HEK293 (cell line): ENCODE data around the gene OXCT2.

ENCODE experiments used
- AEBP2 ChIP-seq: fragments of 450-650 bp; formaldehyde crosslinking; IDR thresholded peaks from 2 replicates; pipeline ENCODE4 v1.5.1; 2016; ENCODE audit warnings: missing biosample characterization, missing genetic modification characterization, borderline replicate concordance
- BCL11B ChIP-seq: fragments of 450-650 bp; formaldehyde crosslinking; IDR thresholded peaks from 2 replicates; pipeline ENCODE4 v1.5.1; 2016; ENCODE audit warnings: low read depth, missing biosample characterization, missing genetic modification characterization
- GFI1B ChIP-seq: fragments of 450-650 bp; formaldehyde crosslinking; IDR thresholded peaks from 2 replicates; pipeline ENCODE4 v1.5.1; 2016; ENCODE audit warnings: missing biosample characterization, missing genetic modification characterization
- GLI4 ChIP-seq: fragments of 450-650 bp; formaldehyde crosslinking; IDR thresholded peaks from 2 replicates; pipeline ENCODE4 v1.5.1; 2016; ENCODE audit warnings: missing biosample characterization, missing genetic modification characterization
- GLIS1 ChIP-seq: fragments of 450-650 bp; formaldehyde crosslinking; IDR thresholded peaks from 2 replicates; pipeline ENCODE4 v1.5.1; 2016; ENCODE audit warnings: missing biosample characterization, missing genetic modification characterization
- MEIS1 ChIP-seq: sonication (generic); formaldehyde crosslinking; IDR thresholded peaks from 2 replicates; pipeline ENCODE4 v1.8.1; 2022; ENCODE audit warnings: missing genetic modification reagents, mild to moderate bottlenecking, borderline replicate concordance
- MZF1 ChIP-seq: fragments of 450-650 bp; formaldehyde crosslinking; IDR thresholded peaks from 2 replicates; pipeline ENCODE4 v1.5.1; 2017; ENCODE audit warnings: missing biosample characterization, missing genetic modification characterization, borderline replicate concordance
- OVOL3 ChIP-seq: fragments of 450-650 bp; formaldehyde crosslinking; IDR thresholded peaks from 2 replicates; pipeline ENCODE4 v1.5.1; 2016; ENCODE audit warnings: missing biosample characterization, missing genetic modification characterization
- PBX3 ChIP-seq: sonication (generic); formaldehyde crosslinking; IDR thresholded peaks from 2 replicates; pipeline ENCODE4 v1.8.1; 2022; ENCODE audit warnings: mild to moderate bottlenecking, moderate library complexity, missing genetic modification reagents
- SP2 ChIP-seq: fragments of 450-650 bp; formaldehyde crosslinking; IDR thresholded peaks from 2 replicates; pipeline ENCODE4 v1.5.1; 2016; ENCODE audit warnings: missing biosample characterization, missing genetic modification characterization
- ZBTB7A ChIP-seq: fragments of 450-650 bp; formaldehyde crosslinking; IDR thresholded peaks from 2 replicates; pipeline ENCODE4 v1.5.1; 2016; ENCODE audit warnings: low read depth, missing biosample characterization, missing genetic modification characterization
- ZFP41 ChIP-seq: fragments of 450-650 bp; formaldehyde crosslinking; IDR thresholded peaks from 2 replicates; pipeline ENCODE4 v1.5.1; 2016; ENCODE audit warnings: missing biosample characterization, missing genetic modification characterization, borderline replicate concordance
- ZIC2 ChIP-seq: fragments of 450-650 bp; formaldehyde crosslinking; IDR thresholded peaks from 2 replicates; pipeline ENCODE4 v1.5.1; 2016; ENCODE audit warnings: missing biosample characterization, missing genetic modification characterization
- ZNF10 ChIP-seq: fragments of 450-650 bp; formaldehyde crosslinking; IDR thresholded peaks from 2 replicates; pipeline ENCODE4 v1.5.1; 2017; ENCODE audit warnings: missing biosample characterization, missing genetic modification characterization
- ZNF112 ChIP-seq: fragments of 450-650 bp; formaldehyde crosslinking; IDR thresholded peaks from 2 replicates; pipeline ENCODE4 v1.5.0; 2017; ENCODE audit warnings: missing biosample characterization, missing genetic modification characterization
- ZNF140 ChIP-seq: fragments of 450-650 bp; formaldehyde crosslinking; IDR thresholded peaks from 2 replicates; pipeline ENCODE4 v1.5.1; 2016; ENCODE audit warnings: missing biosample characterization, missing genetic modification characterization
- ZNF19 ChIP-seq: fragments of 450-650 bp; formaldehyde crosslinking; IDR thresholded peaks from 2 replicates; pipeline ENCODE4; 2016; ENCODE audit warnings: missing biosample characterization, missing genetic modification characterization, low read depth
- ZNF274 ChIP-seq, 2 experiments: fragments of 200-500 bp in 1 of 2; fragments of 450-650 bp in 1 of 2; sonication (Bioruptor generic) in 1 of 2; formaldehyde crosslinking in 1 of 2; IDR thresholded peaks; 2 replicates each; pipeline versions ENCODE4 v1.5.1 to v1.6.1; 2014 to 2016; ENCODE audit warnings: borderline replicate concordance in 1 of 2, inconsistent platforms in 1 of 2, low read length in 1 of 2, missing biosample characterization in 1 of 2, missing genetic modification characterization in 1 of 2
- ZNF302 ChIP-seq: fragments of 450-650 bp; formaldehyde crosslinking; IDR thresholded peaks from 2 replicates; pipeline ENCODE4 v1.5.1; 2016; ENCODE audit warnings: missing biosample characterization, missing genetic modification characterization, low read depth
- ZNF335 ChIP-seq: fragments of 450-650 bp; formaldehyde crosslinking; conservative IDR thresholded peaks from 2 replicates; pipeline ENCODE4 v1.5.1; 2016; ENCODE audit warnings: missing biosample characterization, missing genetic modification characterization
- ZNF426 ChIP-seq: fragments of 450-650 bp; formaldehyde crosslinking; IDR thresholded peaks from 2 replicates; pipeline ENCODE4 v1.5.1; 2017; ENCODE audit warnings: missing biosample characterization, missing genetic modification characterization, mild to moderate bottlenecking, inconsistent platforms, moderate library complexity
- ZNF510 ChIP-seq: fragments of 450-650 bp; formaldehyde crosslinking; IDR thresholded peaks from 2 replicates; pipeline ENCODE4 v1.5.1; 2018; ENCODE audit warnings: mild to moderate bottlenecking, missing genetic modification characterization, missing biosample characterization; ENCODE audit not compliant: insufficient replicate concordance
- ZNF596 ChIP-seq: fragments of 450-650 bp; IDR thresholded peaks from 2 replicates; pipeline ENCODE4 v1.5.0; 2018; ENCODE audit warnings: missing biosample characterization, mild to moderate bottlenecking, missing genetic modification characterization, moderate library complexity
- ZNF654 ChIP-seq: fragments of 450-650 bp; formaldehyde crosslinking; IDR thresholded peaks from 2 replicates; pipeline ENCODE4 v1.5.1; 2016; ENCODE audit warnings: low read depth, missing biosample characterization, missing genetic modification characterization
- ZNF670 ChIP-seq: fragments of 450-650 bp; formaldehyde crosslinking; IDR thresholded peaks from 2 replicates; pipeline ENCODE4 v1.5.1; 2016; ENCODE audit warnings: missing biosample characterization, missing genetic modification characterization, low read depth
- ZNF707 ChIP-seq: fragments of 450-650 bp; formaldehyde crosslinking; IDR thresholded peaks from 2 replicates; pipeline ENCODE4 v1.5.1; 2016; ENCODE audit warnings: missing biosample characterization, missing genetic modification characterization
- TF ChIP-seq, protein P1 (sequence below): fragments of 450-650 bp; formaldehyde crosslinking; IDR thresholded peaks from 2 replicates; pipeline ENCODE4 v1.5.1; 2016; ENCODE audit warnings: missing biosample characterization, missing genetic modification characterization, borderline replicate concordance
- TF ChIP-seq, protein P2 (sequence below): fragments of 450-650 bp; IDR thresholded peaks from 2 replicates; pipeline ENCODE4 v1.5.1; 2018; ENCODE audit warnings: missing biosample characterization, missing genetic modification characterization
- TF ChIP-seq, protein P3 (sequence below): fragments of 450-650 bp; formaldehyde crosslinking; IDR thresholded peaks from 2 replicates; pipeline ENCODE4 v1.5.1; 2016; ENCODE audit warnings: missing biosample characterization, missing genetic modification characterization

OXCT2 gene

GRCh38 chr1:39720094-39720999 is 50.8 kb downstream of the OXCT2 start (continued):
- TF ChIP-seq GLIS1 (no peak), GLI4 (no peak), PBX3 (CRISPR knock-in tag) (no peak), ZNF10 (tag by site-specific recombination) (no peak), SP2 (tag by site-specific recombination) (no peak), MEIS1 (CRISPR knock-in tag) (no peak), ZNF654 (tag by site-specific recombination) (peak; percentile 90), ZNF335 (tag by site-specific recombination) (no peak), ZNF19 (tag by site-specific recombination) (peak; percentile 88; the same call in 1 of the 2 replicates), ZNF274 (IDR thresholded peaks at IDR 0.05; ENCODE audit: low read length) (no peak), ZNF274 (tag by site-specific recombination; IDR thresholded peaks at IDR 0.05; ENCODE audit: borderline replicate concordance) (no peak), ZNF302 (tag by site-specific recombination) (no peak), ZNF510 (tag by site-specific recombination) (peak; percentile 84), ZNF426 (tag by site-specific recombination) (peak; percentile 96), ZNF670 (tag by site-specific recombination) (no peak), MZF1 (peak; percentile 21; the same call in 1 of the 2 replicates), ZFP41 (no peak), OVOL3 (tag by site-specific recombination) (peak; percentile 54; the same call in 1 of the 2 replicates), ZNF707 (tag by site-specific recombination) (peak; percentile 15; the same call in 1 of the 2 replicates), ZIC2 (no peak), ZNF596 (tag by site-specific recombination) (no peak), ZBTB7A (tag by site-specific recombination) (no peak), GFI1B (tag by site-specific recombination) (0 out of 2 replicates have a peak, but pooled peaks have one; percentile 40), AEBP2 (tag by site-specific recombination) (0 out of 2 replicates have a peak, but pooled peaks have one; percentile 68), BCL11B (tag by site-specific recombination) (no peak), ZNF112 (no peak), ZNF140 (tag by site-specific recombination) (peak; percentile 87; the same call in 1 of the 2 replicates)
- TF ChIP-seq, protein P1, sequence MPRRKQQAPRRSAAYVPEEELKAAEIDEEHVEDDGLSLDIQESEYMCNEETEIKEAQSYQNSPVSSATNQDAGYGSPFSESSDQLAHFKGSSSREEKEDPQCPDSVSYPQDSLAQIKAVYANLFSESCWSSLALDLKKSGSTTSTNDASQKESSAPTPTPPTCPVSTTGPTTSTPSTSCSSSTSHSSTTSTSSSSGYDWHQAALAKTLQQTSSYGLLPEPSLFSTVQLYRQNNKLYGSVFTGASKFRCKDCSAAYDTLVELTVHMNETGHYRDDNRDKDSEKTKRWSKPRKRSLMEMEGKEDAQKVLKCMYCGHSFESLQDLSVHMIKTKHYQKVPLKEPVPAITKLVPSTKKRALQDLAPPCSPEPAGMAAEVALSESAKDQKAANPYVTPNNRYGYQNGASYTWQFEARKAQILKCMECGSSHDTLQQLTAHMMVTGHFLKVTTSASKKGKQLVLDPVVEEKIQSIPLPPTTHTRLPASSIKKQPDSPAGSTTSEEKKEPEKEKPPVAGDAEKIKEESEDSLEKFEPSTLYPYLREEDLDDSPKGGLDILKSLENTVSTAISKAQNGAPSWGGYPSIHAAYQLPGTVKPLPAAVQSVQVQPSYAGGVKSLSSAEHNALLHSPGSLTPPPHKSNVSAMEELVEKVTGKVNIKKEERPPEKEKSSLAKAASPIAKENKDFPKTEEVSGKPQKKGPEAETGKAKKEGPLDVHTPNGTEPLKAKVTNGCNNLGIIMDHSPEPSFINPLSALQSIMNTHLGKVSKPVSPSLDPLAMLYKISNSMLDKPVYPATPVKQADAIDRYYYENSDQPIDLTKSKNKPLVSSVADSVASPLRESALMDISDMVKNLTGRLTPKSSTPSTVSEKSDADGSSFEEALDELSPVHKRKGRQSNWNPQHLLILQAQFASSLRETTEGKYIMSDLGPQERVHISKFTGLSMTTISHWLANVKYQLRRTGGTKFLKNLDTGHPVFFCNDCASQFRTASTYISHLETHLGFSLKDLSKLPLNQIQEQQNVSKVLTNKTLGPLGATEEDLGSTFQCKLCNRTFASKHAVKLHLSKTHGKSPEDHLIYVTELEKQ (tag by site-specific recombination), result no peak; the same call in 1 of the 2 replicates
- TF ChIP-seq, protein P2, sequence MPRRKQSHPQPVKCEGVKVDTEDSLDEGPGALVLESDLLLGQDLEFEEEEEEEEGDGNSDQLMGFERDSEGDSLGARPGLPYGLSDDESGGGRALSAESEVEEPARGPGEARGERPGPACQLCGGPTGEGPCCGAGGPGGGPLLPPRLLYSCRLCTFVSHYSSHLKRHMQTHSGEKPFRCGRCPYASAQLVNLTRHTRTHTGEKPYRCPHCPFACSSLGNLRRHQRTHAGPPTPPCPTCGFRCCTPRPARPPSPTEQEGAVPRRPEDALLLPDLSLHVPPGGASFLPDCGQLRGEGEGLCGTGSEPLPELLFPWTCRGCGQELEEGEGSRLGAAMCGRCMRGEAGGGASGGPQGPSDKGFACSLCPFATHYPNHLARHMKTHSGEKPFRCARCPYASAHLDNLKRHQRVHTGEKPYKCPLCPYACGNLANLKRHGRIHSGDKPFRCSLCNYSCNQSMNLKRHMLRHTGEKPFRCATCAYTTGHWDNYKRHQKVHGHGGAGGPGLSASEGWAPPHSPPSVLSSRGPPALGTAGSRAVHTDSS, result no peak
- TF ChIP-seq, protein P3, sequence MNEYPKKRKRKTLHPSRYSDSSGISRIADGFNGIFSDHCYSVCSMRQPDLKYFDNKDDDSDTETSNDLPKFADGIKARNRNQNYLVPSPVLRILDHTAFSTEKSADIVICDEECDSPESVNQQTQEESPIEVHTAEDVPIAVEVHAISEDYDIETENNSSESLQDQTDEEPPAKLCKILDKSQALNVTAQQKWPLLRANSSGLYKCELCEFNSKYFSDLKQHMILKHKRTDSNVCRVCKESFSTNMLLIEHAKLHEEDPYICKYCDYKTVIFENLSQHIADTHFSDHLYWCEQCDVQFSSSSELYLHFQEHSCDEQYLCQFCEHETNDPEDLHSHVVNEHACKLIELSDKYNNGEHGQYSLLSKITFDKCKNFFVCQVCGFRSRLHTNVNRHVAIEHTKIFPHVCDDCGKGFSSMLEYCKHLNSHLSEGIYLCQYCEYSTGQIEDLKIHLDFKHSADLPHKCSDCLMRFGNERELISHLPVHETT (tag by site-specific recombination), result peak; percentile 59; the same call in 1 of the 2 replicates
